ENCODE results near the gene WNT7A.

The WNT7A gene

GRCh38 chr3:13770170-13771169 lies 109.4 kb downstream of the WNT7A start:
- DNase-seq (ENCODE audit: low read depth), result no peak

- DNase-seq (ENCODE audit: low read depth), result no peak
Observed at GRCh38 chr3:13769422-13769821, 110.4 kb downstream of the WNT7A start.

GRCh38 chr3:13768453-13768852 lies 111.4 kb downstream of the WNT7A start:
- DNase-seq (ENCODE audit: low read depth), result no peak

- DNase-seq (ENCODE audit: low read depth), result no peak
Observed at GRCh38 chr3:13767896-13768295, 112.0 kb downstream of the WNT7A start.

- DNase-seq (ENCODE audit: low read depth), result no peak
Observed at GRCh38 chr3:13767030-13767429, 112.8 kb downstream of the WNT7A start.
